HUES6 (cell line): ENCODE data around the gene PPFIBP1.

Source experiments
- H3K27ac ChIP-seq: 2 replicates; pipeline ENCODE4 v1.7.0; 2013; ENCODE audit warnings: low read depth, mild to moderate bottlenecking, low read length, inconsistent platforms
- H3K27me3 ChIP-seq: 2 replicates; pipeline ENCODE4 v1.6.1; 2013; ENCODE audit warnings: low read length; ENCODE audit not compliant: control insufficient read depth, insufficient read depth
- H3K36me3 ChIP-seq: 2 replicates; pipeline ENCODE4 v1.6.1; 2013; ENCODE audit warnings: low read length; ENCODE audit not compliant: control insufficient read depth, insufficient read depth
- H3K4me1 ChIP-seq: 2 replicates; pipeline ENCODE4 v1.6.1; 2013; ENCODE audit warnings: low read length; ENCODE audit not compliant: control insufficient read depth, insufficient read depth
- H3K4me3 ChIP-seq: 2 replicates; pipeline ENCODE4 v1.5.1; 2013; ENCODE audit warnings: low read depth, low read length
- H3K9ac ChIP-seq: one replicate; pipeline ENCODE4 v1.6.1; 2013; ENCODE audit warnings: mild to moderate bottlenecking, low read length
- H3K9me3 ChIP-seq: 2 replicates; pipeline ENCODE4 v1.6.1; 2013; ENCODE audit warnings: low read depth, low read length; ENCODE audit not compliant: control insufficient read depth, insufficient read depth

Gene PPFIBP1

GRCh38 chr12:27498761-27499160 lies 25.2 kb upstream of the PPFIBP1 start:
- H3K9ac ChIP-seq: no peak overlapping the region
- H3K4me3 ChIP-seq: no peak overlapping the region
- H3K4me1 ChIP-seq: no peaks in the 10 kb centered on the region
- H3K27ac ChIP-seq: no peak overlapping the region
- no peaks in the 10 kb centered on the region for H3K36me3 ChIP-seq
- no peaks in the 10 kb centered on the region for H3K9me3 ChIP-seq
- H3K27me3 ChIP-seq: no peaks in the 10 kb centered on the region

- no peak overlapping the region for H3K27ac ChIP-seq
- H3K4me1 ChIP-seq: no peaks in the 10 kb centered on the region
- no peak overlapping the region for H3K9ac ChIP-seq
- no peaks in the 10 kb centered on the region for H3K27me3 ChIP-seq
- no peaks in the 10 kb centered on the region for H3K9me3 ChIP-seq
- no peak overlapping the region for H3K4me3 ChIP-seq
- H3K36me3 ChIP-seq: no peaks in the 10 kb centered on the region
These were observed 24.6 kb upstream of the PPFIBP1 start for GRCh38 chr12:27499377-27499776.

GRCh38 chr12:27500546-27500945 lies 23.5 kb upstream of the PPFIBP1 start:
- no peak overlapping the region for H3K9ac ChIP-seq
- no peak overlapping the region for H3K4me3 ChIP-seq
- H3K27me3 ChIP-seq: no peaks in the 10 kb centered on the region
- no peaks in the 10 kb centered on the region for H3K36me3 ChIP-seq
- H3K27ac ChIP-seq: no peak overlapping the region
- no peaks in the 10 kb centered on the region for H3K9me3 ChIP-seq
- H3K4me1 ChIP-seq: no peaks in the 10 kb centered on the region

GRCh38 chr12:27502021-27502435 lies 22.0 kb upstream of the PPFIBP1 start:
- Histone ChIP-seq H3K4me3 (no peak overlapping the region), H3K9ac (no peak overlapping the region), H3K9me3 (no peaks in the 10 kb centered on the region), H3K36me3 (no peaks in the 10 kb centered on the region), H3K27ac (no peak overlapping the region), H3K27me3 (no peaks in the 10 kb centered on the region), H3K4me1 (no peaks in the 10 kb centered on the region)

GRCh38 chr12:27504507-27504906 lies 19.5 kb upstream of the PPFIBP1 start:
- no peak overlapping the region for H3K4me3 ChIP-seq
- no peaks in the 10 kb centered on the region for H3K36me3 ChIP-seq
- H3K9me3 ChIP-seq: no peaks in the 10 kb centered on the region
- no peak overlapping the region for H3K27ac ChIP-seq
- no peaks in the 10 kb centered on the region for H3K27me3 ChIP-seq
- H3K4me1 ChIP-seq: no peaks in the 10 kb centered on the region
- H3K9ac ChIP-seq: no peak overlapping the region

- Histone ChIP-seq H3K27ac (no peak overlapping the region), H3K27me3 (no peaks in the 10 kb centered on the region), H3K4me3 (no peak overlapping the region), H3K36me3 (no peaks in the 10 kb centered on the region), H3K9ac (no peak overlapping the region), H3K9me3 (no peaks in the 10 kb centered on the region), H3K4me1 (no peaks in the 10 kb centered on the region)
These were observed 18.9 kb upstream of the PPFIBP1 start for GRCh38 chr12:27505109-27505508.

GRCh38 chr12:27505761-27506160 lies 18.2 kb upstream of the PPFIBP1 start:
- H3K4me3 ChIP-seq: no peak overlapping the region
- no peaks in the 10 kb centered on the region for H3K4me1 ChIP-seq
- H3K9ac ChIP-seq: no peak overlapping the region
- H3K27me3 ChIP-seq: no peaks in the 10 kb centered on the region
- H3K9me3 ChIP-seq: no peaks in the 10 kb centered on the region
- no peaks in the 10 kb centered on the region for H3K36me3 ChIP-seq
- no peak overlapping the region for H3K27ac ChIP-seq

- Histone ChIP-seq H3K36me3 (no peaks in the 10 kb centered on the region), H3K9me3 (no peaks in the 10 kb centered on the region), H3K4me1 (no peaks in the 10 kb centered on the region), H3K4me3 (no peak overlapping the region), H3K27ac (no peak overlapping the region), H3K27me3 (no peaks in the 10 kb centered on the region), H3K9ac (no peak overlapping the region)
These were observed 17.3 kb upstream of the PPFIBP1 start for GRCh38 chr12:27506645-27507189.

- no peaks in the 10 kb centered on the region for H3K9me3 ChIP-seq
- H3K9ac ChIP-seq: no peak overlapping the region
- no peak overlapping the region for H3K27ac ChIP-seq
- no peaks in the 10 kb centered on the region for H3K4me1 ChIP-seq
- no peaks in the 10 kb centered on the region for H3K27me3 ChIP-seq
- no peak overlapping the region for H3K4me3 ChIP-seq
- no peaks in the 10 kb centered on the region for H3K36me3 ChIP-seq
These were observed 15.1 kb upstream of the PPFIBP1 start for GRCh38 chr12:27508736-27509431.

GRCh38 chr12:27511031-27511722 lies 12.8 kb upstream of the PPFIBP1 start:
- Histone ChIP-seq H3K27ac (no peak overlapping the region), H3K4me3 (no peak overlapping the region), H3K9ac (no peak overlapping the region), H3K4me1 (no peaks in the 10 kb centered on the region; the same call in 1 of the 2 replicates), H3K9me3 (no peaks in the 10 kb centered on the region), H3K27me3 (no peaks in the 10 kb centered on the region), H3K36me3 (no peaks in the 10 kb centered on the region)

GRCh38 chr12:27511723-27512045 lies 12.3 kb upstream of the PPFIBP1 start:
- H3K4me1 ChIP-seq: no peaks in the 10 kb centered on the region; the same call in 1 of the 2 replicates
- H3K36me3 ChIP-seq: no peaks in the 10 kb centered on the region
- H3K4me3 ChIP-seq: no peak overlapping the region
- no peak overlapping the region for H3K27ac ChIP-seq
- H3K9ac ChIP-seq: no peak overlapping the region
- no peaks in the 10 kb centered on the region for H3K27me3 ChIP-seq
- no peaks in the 10 kb centered on the region for H3K9me3 ChIP-seq
